Neutrophil (primary cell): Measurements from ENCODE around the gene CGNL1.

ENCODE experiments used
- H3K27ac ChIP-seq: fragments of 200-600 bp; sonication (generic); 2 replicates; pipeline ENCODE4 v1.5.1; 2016; ENCODE audit warnings: mild to moderate bottlenecking, moderate library complexity
- H3K27me3 ChIP-seq: fragments of 200-600 bp; sonication (generic); 2 replicates; pipeline ENCODE4 v1.6.0; 2016; ENCODE audit warnings: mild to moderate bottlenecking
- H3K36me3 ChIP-seq: fragments of 200-600 bp; sonication (generic); 2 replicates; pipeline ENCODE4 v1.5.1; 2017
- H3K4me1 ChIP-seq, 2 experiments: fragments of 200-600 bp in 1 of 2; sonication (generic) in 1 of 2; 1 replicate in 1 of 2; 2 replicates in 1 of 2; pipeline versions ENCODE4 v1.5.1 to v1.6.1; 2013 to 2016; ENCODE audit warnings: low read depth in 1 of 2, low read length in 1 of 2, mild to moderate bottlenecking in 1 of 2, moderate library complexity in 1 of 2; ENCODE audit not compliant: control insufficient read depth in 1 of 2, insufficient read depth in 1 of 2
- H3K4me3 ChIP-seq, 2 experiments: fragments of 200-600 bp in 1 of 2; sonication (generic) in 1 of 2; 1 replicate in 1 of 2; 2 replicates in 1 of 2; pipeline ENCODE4 v1.5.1; 2013 to 2016; ENCODE audit warnings: low read depth in 1 of 2, low read length in 1 of 2, mild to moderate bottlenecking in 1 of 2, moderate library complexity in 1 of 2
- H3K9me3 ChIP-seq: fragments of 200-600 bp; sonication (generic); 2 replicates; pipeline ENCODE4 v1.5.1; 2016
- CTCF ChIP-seq: fragments of 200-600 bp; sonication (generic); IDR thresholded peaks from 2 replicates; pipeline ENCODE4 v1.5.1; 2016; ENCODE audit warnings: antibody characterized with exemption

The CGNL1 gene

DNA sequence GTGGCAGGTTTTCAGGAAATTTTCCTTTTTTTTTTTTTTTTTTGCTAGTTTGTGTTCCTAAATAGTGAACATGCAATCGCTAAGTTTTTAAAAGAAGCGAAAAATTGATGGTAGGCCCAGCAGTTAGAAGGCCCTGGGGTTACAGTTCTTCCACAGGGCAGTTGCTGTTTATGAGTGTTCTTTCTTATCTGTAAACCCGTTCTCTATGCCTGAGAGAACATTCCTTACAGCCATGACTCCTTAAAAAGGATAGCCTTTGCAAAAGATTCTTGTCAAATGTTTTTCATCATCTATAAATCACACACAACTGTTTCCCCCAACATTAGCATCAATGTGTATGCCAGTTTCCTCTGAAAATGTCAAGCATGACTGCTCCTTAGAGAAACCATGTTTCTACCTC lies 191.6 kb downstream of the CGNL1 start:
- H3K36me3 ChIP-seq, result no peaks in the 10 kb centered on the region
- TF ChIP-seq CTCF, result no peak
- no peak overlapping the region for H3K27ac ChIP-seq

DNA sequence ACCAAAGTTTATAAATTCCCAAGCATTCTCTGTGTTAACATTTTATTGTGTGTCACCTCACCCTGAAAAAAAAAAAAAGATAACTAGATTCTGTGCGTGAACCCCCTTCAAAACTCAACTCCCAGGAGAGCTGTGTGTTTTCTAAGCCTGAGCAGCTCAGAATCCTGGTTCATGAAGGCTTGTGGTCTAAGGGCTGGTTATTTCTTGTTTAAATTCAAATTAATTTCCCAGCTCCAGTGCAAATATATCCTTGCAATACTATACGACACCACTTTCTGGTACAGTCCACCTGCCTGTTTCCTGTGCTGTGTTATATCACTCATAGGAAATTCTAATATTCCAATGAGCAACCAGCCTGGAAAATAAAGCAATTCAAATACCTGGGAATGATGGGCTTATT lies 192.0 kb downstream of the CGNL1 start:
- no peaks in the 10 kb centered on the region for H3K36me3 ChIP-seq
- peaks cover 29% of the 10 kb centered on the region for H3K27me3 ChIP-seq
- no peaks in the 10 kb centered on the region for H3K9me3 ChIP-seq
- peaks cover 3 to 5% of the 10 kb centered on the region in 2 experiments for H3K4me1 ChIP-seq
- H3K27ac ChIP-seq, result no peak overlapping the region
- TF ChIP-seq CTCF, result no peak
- H3K4me3 ChIP-seq, result no peak overlapping the region

More for the DNA sequence above, 191.6 kb downstream of the CGNL1 start:
- H3K4me3 ChIP-seq, result no peak overlapping the region
- peaks cover 34% of the 10 kb centered on the region for H3K27me3 ChIP-seq
- H3K4me1 ChIP-seq, result peaks cover 3 to 5% of the 10 kb centered on the region in 2 experiments
- H3K9me3 ChIP-seq, result no peaks in the 10 kb centered on the region

GRCh38 chr15:57570340-57570739 lies 194.0 kb downstream of the CGNL1 start:
- Histone ChIP-seq H3K27ac (no peak overlapping the region), H3K36me3 (no peaks in the 10 kb centered on the region), H3K4me1 (peaks cover 1 to 3% of the 10 kb centered on the region in 2 experiments), H3K9me3 (no peaks in the 10 kb centered on the region), H3K4me3 (no peak overlapping the region), H3K27me3 (peaks cover 9% of the 10 kb centered on the region)
- no peak for TF ChIP-seq CTCF

GRCh38 chr15:57570994-57571393 lies 194.7 kb downstream of the CGNL1 start:
- Histone ChIP-seq H3K4me3 (no peak overlapping the region), H3K9me3 (no peaks in the 10 kb centered on the region), H3K36me3 (no peaks in the 10 kb centered on the region), H3K27me3 (peaks cover 2% of the 10 kb centered on the region), H3K4me1 (no peaks in the 10 kb centered on the region), H3K27ac (no peak overlapping the region)
- TF ChIP-seq CTCF, result no peak

- H3K4me1 ChIP-seq, result no peaks in the 10 kb centered on the region
- no peak overlapping the region for H3K4me3 ChIP-seq
- no peaks in the 10 kb centered on the region for H3K27me3 ChIP-seq
- H3K9me3 ChIP-seq, result no peaks in the 10 kb centered on the region
- H3K36me3 ChIP-seq, result no peaks in the 10 kb centered on the region
- no peak for TF ChIP-seq CTCF
- no peak overlapping the region for H3K27ac ChIP-seq
These were observed 195.4 kb downstream of the CGNL1 start for GRCh38 chr15:57571725-57572124.

GRCh38 chr15:57572468-57572867 lies 196.2 kb downstream of the CGNL1 start:
- H3K36me3 ChIP-seq, result no peaks in the 10 kb centered on the region
- H3K27me3 ChIP-seq, result no peaks in the 10 kb centered on the region
- no peak for TF ChIP-seq CTCF
- H3K9me3 ChIP-seq, result no peaks in the 10 kb centered on the region
- no peak overlapping the region for H3K4me3 ChIP-seq
- no peak overlapping the region for H3K27ac ChIP-seq
- no peaks in the 10 kb centered on the region for H3K4me1 ChIP-seq
